HPDE6-E6E7 (cell line): ENCODE results near the gene PSMB5.
A peak's percentile ranks its signal among the peaks of the same experiment; 100 is the strongest.
"Not testable (repeated sequence)": the region's sequence is repeated elsewhere in the genome, so short reads cannot be mapped to it uniquely, and the experiment has no call there.

Source experiments
- DNase-seq: peaks from one replicate; pipeline ENCODE4 v3.0.0; 2011; ENCODE audit warnings: missing footprints; ENCODE audit errors: extremely low spot score

Gene PSMB5

DNA sequence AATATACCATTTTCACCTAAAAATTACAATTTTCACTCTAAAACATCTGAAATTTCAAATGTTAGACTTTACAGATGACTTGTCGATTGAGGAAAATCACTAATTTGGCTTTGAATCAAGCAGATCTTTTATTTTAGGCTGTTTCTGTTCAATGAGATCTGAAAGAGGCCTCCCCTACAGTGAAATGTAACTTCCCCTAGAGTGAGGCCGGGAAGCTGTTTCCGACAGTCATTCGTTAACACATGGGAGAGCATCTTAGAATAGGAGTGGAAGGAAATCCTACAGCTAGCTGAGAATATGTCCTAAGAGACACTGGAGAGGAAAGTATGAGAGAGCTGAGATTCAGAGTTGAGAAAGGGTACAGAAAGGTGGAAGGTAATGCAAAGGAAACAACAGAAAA lies 19.1 kb downstream of the PSMB5 start:
- DNase-seq, result no peak

DNA sequence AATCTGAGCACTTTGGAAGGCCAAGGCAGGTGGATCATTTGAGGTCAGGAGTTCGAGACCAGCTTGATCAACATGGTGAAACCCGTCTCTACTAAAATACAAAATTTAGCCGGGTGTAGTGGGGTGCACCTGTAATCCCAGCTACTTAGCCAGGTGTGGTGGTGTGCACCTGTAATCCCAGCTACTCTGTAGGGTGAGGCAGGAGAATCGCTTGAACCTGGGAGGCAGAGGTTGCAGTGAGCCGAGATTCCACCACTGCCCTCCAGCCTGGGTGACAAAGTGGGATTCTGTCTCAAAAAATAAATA lies 21.0 kb downstream of the PSMB5 start:
- not testable (repeated sequence) for DNase-seq

DNA sequence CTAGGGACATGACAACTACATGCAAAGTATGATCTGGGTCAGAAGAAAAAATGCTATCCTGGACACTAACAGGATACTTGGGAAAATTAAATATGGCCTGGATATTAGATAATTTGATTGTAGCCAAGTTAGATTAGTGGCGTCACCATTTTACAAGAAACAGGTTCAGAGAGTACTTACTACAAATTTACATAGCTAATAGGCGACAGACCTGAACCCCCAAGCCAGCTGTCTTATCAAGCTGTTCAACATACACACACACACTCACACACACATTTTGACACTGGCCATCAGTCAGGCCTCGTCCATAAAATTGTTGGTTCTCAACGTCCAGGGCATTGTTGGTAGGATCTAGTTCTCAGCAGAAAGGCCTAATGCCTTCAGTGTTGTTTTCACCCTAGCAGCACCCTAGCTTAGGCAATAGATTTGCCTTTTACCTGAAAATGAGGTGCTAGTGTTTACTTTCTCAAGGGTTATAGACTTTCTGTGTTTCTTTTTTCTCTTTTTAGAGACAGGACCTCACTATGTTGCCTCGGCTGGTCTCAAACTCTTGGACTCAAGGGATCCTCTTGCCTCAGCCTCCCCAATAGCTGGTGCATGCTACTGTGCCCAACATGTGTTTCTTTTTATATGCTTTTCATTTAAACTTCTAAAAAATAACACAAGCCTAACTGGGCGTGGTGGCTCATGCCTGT lies 21.5 kb downstream of the PSMB5 start:
- no peak for DNase-seq

DNA sequence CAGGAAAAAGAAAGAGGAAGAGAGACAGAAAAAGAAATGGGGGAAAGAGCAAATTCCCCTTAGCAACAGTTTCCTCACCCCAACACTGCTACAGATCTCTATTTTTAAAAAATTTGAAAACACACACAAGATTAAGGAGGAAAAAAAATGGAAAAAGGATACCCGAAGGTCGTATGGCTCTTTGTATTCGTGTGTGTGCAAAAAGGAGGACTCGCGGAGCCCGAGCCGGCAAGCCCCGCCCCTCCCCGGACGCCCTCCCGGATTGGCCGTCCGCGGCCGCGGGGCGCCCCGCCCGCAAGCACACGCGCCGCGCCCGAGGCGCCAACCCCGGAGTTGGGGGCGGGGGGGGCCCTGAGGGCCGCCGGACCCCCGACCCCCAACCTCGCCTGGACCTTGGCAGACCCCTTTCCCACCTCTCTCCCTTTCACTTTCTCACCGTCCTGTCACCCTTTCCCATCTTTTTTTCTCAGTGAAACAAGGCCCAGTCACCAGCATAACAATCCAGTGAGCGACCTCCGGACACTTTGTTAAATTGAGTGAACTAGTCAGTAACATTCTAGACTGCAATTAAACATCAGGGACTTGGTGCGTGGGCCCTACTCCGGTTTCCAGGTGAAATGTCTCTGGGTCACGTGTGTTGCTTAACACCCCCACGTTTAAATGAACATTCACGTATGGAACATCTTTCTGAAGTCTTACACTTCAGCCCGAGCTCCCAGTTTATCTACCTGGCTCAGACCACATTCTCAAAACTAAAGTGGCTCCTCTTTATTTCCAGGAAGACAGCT lies 24.6 kb downstream of the PSMB5 start, which contains the start of gene C14orf93:
TSS of gene C14orf93 (minus strand) at position 205 of the 788 bp plus-strand sequence. CDS start 11,120 bp downstream, outside the sequence.
- peak; percentile 63 for DNase-seq

DNA sequence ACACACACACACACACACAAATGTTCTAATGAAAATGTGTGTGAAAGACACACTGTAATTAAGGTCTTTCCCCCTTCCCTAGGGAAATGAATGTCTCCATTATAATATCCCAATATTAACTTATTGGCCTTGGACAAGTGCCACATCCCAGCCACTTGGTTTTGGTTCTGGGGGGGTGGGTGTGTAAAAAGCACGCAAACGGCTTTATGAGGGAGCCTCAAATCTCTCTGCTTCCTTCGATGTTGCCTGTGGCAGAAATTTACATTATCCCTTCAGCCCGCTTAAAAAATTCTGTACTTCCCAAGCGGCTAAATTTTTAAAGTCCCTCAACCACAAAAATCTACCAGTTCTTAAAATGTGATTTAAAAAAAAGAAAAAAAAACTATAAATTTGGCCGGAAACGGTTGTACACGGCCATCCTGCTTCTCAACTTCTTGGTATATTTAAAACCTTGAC lies 25.2 kb downstream of the PSMB5 start:
- no peak for DNase-seq

DNA sequence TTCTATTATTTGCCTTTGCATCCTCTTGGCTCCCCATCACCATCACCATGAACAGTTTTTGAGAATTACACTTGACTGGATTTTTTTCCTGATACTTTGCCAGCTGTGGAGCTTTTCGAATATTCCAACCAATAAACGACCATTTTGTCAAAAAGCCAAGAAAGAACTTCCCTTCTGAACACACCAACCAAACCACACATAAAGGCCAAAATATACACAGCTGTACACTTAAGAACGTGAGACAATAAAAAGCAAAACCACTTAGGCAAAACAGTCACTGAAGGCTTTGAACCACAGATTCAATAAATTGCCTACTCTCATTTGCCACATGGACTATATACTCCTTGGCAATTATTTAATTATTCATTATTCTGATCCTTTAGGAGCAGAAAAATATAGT lies 25.9 kb downstream of the PSMB5 start:
- no peak for DNase-seq

DNA sequence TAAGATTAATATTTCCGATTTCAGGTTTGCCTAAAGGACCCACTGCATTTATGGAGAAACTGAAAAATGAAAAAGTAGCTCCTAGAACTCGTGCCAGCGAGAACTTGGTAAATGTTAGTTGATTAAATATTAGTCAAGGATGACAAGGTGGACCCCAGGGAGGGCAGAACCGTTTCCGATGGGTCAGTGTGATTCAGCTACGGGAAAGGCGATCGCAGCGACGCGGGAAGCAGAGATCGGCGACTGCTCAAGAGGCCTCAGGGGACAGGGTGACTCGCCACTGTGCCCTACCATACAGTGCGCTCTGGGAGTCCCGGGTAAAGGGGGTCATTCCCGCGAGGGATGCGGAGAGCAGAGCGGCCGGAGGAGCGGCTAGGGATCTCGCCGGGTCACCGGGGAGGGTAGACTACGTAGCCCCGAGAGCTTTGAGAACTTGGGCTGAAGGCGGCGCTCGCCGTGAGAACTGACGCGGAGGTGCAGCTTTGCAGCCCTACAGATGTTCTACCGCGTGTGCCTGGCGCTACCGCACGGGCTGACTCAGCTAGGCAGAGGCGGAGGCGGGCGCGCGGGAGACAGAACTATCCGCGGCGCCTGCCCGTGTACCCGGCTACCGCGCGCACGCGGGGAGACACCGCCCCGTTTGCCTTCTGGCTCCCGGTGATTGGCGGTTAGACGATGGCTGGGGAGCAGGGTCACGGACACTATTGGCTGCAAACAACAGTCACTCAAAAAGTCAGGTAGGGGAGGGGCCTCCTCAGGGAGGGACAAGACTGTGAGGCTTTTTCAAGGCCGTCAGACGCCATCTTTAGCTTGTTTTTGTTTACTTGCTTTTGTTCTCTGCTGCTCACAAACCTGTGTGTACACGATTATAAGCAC lies 27.9 kb downstream of the PSMB5 start:
- peak; percentile 97 for DNase-seq

DNA sequence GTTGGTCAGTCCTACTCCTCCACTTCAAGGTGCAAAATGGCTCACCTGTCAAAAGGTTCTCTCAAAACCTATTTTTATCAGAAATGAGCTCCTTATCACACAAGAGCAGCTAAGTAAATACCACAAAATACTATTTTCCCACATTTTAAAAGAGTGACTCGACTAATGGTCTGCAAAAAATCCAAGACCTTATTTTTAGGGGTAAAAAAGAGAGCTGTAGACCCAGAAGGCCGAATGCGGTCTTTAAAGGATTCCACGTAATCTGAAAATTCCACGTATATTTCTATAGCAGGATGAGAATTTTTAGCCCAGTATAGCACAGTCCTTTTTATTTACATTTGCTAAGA lies 28.5 kb downstream of the PSMB5 start:
- DNase-seq, result no peak

DNA sequence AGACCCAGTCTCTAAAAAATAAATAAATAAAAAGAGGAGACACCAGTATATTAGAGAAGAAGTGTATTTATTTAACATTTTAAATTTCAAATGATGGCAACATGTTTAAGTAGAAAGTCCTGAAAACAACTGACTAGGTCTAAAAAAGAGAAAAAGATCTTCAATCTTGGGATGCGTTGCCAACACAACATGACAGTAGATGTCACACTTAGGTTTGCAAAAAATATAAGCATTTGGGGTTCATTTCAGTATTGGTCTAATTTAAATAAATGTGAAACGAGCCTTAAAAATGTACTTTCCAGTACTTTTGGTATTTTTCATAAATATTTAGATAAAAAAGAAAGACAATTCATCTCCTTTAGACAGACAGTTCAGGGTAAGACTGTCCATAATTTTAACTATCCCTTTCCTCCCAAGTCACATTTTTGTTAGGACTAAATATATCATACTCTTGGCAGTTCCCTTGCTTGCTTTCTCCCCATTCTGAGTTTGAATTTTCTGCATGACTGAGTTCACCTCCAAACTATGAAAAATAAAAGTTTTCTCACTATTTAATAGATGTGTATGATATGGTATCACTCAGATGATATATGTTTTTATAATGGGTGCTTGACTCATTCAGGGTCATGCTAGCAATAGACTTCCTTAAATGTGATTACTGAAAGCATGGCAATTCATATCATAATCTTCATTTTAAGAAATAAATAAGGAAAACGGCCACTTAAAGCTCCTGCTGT lies 29.1 kb downstream of the PSMB5 start:
- DNase-seq, result no peak

DNA sequence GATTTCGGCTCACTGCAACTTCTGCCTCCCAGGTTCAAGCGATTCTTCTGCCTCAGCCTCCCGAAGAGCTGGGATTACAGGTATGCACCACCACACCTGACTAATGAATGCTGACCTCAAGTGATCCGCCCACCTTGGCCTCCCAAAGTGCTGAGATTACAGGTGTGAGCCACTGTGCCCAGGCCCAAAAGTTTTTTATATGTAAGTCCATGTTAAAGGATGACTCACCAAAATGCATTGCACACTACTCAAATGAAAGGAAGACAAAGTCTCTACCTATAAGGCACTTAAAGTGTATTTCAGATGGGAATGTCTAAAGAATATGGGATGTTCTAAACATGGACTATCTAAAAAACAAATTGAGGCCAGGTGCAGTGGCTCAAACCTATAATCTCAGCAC lies 30.4 kb downstream of the PSMB5 start:
- not testable (repeated sequence) for DNase-seq

DNA sequence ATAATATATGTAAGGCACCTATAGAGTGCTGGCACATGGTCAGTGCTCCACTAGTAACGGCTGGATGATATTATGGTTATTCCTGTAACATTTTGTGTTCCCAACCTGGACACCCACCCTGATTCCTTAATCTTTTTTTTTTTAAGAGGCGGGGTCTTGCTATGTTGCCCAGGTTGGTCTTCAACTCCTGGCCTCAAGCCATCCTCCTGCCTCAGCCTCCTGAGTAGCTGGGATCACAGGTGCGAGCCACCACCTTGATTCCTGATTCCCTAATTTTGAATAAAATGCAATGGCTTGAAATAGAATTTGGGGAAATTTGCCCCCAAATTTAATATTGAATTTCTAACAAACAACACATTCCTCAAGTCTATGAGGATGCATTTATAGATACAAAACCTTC lies 32.1 kb downstream of the PSMB5 start:
- DNase-seq, result no peak

DNA sequence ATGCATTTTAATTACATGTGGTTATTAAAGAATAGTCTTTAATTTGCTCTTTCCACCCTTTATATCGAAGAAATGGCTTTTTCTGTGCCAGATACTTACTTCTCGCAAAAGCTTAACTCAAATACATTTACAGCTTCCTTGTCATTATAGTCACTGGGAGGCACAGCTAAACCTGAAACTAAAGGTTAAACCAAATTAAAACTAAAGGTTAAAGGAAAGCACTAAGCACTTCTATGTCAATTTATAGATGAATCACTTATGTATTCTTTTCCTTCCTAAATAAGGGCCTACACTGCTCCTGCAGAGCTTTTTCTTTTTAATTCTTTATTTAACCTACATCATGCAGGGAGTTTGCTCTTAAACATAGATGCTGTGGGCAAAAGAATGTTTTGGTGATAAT lies 33.8 kb downstream of the PSMB5 start:
- no peak for DNase-seq

DNA sequence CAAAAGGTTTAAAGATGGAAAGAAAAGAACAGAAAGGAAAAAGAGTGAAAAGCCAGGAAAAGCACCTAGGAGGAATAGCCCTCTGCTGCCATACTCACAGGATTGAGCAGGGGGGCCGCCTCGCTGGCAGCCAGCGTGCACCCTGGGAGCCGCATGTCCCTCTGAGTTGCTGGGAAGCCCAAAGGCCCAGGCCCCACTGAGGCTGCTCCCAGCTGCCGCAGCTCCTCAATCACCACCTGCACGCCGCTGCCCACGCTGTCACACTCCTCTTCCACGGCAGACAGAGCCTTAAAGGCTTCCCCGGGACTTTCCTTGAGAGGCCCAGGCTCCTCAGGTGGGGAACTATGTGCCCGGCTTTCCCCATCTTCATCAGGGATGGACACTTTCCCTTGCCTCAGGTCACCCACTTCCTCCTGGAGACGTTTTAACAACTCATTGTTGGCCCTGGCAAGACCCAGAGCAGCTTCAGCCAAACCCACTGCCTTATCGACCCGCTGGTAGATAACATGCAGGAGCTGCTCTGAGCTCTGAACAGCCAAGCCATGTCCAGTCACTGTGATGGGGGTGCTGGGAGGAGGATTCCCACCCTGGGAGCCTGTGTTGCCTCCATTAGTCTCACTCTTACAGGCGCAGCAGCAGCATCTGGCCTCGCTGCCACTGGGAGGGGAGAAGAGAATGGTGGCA lies 36.2 kb downstream of the PSMB5 start:
- no peak for DNase-seq

DNA sequence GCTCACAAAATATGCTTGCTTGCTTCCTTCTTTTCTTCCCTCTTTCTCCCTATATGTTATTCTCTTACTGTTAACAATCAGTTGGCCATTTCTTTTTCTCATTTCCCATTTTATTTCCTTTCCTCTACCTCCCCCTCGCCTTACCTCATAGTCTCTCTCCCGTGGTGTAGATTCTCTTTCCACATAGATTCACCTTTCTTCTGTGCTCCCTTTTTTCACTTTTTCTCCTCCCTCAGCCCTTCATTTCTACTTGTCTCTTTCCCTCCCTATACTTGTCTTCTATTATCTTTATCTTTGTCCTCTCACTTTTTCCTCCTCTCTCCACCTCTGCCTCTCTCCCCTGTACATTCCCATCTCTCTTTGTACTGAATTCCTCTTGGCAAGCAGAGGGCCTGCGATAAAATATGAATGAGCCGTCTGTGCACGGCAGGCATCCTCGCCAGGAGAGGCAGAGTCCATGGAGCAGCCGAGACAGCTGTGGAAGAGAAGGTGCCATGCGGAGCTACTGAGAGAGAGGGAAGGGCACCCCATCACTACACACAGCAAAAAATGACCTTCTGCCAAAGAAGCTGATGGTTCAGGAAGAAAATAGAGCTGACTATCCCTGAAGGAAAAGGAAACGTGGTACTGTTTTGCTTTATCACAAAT lies 36.9 kb downstream of the PSMB5 start:
- DNase-seq, result no peak

DNA sequence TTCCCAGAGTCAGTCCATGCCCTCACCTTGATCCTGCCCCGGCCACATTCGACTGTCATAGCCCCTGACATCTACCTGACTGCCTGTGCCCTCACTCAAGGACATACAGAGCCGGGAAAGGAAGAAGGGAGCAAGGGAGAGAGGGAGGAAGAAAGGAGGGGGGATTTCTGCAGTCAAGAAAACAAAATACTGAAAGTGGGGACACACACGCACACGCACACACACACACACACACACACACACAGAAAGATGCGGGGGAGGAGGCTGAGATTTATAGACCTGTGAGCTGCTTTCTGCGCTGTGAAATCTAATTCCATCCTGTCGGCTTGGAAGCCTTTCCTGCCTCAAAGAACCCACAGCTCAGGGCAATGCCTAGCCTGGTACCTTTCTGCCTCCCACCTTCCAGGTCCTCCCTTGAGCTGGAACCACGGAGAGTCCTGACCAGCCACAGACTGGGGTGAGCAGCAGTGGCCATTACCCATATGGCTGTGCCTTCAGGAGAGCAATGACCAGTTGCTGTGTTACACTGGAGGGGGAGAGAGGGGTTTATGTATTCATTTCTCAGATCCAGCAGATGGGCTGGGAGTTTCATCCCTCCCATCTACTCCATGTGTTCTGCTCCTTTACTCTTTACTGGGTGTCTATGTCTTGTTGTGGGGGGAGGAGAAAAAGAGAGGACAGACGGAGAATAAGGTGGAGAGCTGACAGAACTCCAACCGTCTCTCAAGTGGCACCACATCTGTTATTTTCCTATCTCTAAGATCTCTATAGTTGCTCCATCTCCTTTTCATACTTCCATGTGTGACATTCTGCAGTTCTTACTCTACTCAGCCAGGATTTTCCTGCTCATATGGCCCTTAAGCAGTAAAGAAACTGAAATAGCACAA lies 37.7 kb downstream of the PSMB5 start:
- DNase-seq, result no peak

DNA sequence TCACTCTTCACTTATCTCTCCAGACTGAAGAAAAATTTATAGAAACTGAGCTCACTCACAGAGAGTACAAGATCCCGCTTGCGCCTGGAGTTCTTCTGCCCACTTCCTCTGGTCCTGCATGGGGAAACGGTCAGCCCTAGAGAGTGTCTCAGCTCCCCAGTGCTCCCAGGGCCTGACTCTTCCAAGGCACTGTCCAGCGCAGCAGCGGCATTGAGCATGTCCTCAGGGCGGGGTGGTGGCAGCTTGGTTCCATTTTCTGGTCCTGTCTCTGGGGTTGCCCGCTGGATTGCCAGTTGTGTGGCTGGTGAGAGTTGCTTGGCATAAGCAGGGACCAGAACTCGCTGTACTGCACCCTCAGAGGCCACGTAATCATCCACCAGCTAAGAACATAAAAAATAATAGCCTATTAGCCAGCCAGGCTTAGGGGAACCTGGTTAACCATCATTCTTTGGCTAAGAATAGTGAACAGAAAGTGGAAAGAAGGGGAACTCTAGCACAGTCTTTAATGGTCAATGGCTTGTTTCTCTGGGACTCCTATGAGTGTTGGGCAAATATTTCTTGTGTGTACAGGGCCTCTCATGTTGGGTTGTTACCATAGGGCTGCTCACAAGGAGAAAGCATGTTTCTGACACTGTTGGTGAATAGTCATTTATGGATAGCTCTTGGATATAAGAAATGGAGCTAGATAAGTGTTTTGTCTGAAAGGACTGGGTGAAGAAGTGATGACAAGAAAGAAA lies 38.6 kb downstream of the PSMB5 start:
- DNase-seq, result no peak

DNA sequence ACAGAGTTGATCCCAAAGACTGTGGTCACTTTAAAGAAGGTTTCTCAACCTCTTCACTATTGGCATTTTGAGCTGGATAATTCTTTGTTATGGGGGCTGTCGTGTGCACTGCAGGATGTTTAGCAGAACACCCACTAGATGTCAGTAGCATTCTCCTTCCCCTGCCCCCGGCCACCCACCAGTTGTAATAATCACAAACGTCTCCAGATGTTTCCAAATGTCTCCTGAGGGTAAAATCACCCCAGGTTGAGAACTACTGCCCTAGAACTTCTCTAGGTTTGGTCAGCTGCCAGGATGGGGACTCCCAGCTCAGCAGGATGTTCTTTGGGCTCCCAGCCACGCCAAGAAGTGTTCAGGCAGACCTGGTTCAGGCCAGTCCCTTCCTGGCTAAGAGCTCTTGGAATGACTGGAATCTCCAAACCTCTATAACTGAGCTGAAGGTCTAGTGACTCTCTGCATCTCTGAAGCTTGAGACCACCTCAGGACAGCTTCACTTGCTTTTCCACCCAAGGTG lies 39.9 kb downstream of the PSMB5 start:
- no peak for DNase-seq

DNA sequence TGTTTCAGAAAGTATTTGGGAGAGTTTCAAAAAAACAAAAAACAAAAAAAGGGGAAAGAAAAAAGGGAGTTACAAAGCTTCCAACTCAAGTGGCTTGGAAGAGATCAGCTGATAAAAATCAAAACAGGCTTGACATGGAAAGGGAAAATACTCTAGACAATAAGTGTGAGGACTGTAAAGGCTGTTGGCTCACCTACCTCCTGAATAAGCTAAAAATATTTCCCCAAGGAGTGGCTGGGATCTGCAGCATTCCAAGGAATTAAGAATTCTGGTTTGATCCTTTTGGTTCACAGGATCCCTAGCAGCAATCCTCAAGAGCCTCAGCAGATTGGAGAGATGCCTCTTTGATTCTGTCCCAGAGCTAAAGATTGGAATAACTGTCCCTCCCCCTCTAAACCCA lies 41.2 kb downstream of the PSMB5 start:
- no peak for DNase-seq

DNA sequence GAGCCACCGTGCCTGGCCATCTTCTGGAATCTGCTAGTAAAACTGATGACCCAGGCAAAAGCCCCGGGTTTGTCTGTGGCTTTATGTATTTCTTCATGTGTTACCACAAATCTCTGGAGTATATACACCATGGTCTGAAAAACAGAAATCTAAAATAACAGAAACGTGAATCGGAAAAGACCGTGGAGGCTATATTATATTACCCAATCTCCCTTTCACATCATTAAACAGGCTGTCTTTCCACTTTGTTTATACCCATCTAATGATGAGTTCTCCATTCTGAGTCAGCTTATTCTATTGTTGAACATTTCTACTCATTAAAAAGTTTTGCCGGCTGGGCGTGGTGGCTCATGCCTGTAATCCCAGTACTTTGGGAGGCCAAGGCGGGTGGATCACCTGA lies 42.8 kb downstream of the PSMB5 start:
- DNase-seq, result no peak
